Ovary (tissue), 3 donors: ENCODE data around the gene LMX1B.

Source experiments
- EP300 ChIP-seq: sonication (generic); formaldehyde crosslinking; IDR thresholded peaks from one replicate; pipeline ENCODE4 v1.6.1; 2017; ENCODE audit warnings: antibody characterized with exemption
- POLR2A ChIP-seq: fragments of 450-650 bp; IDR thresholded peaks from one replicate; pipeline ENCODE4 v1.6.1; 2017; ENCODE audit warnings: antibody characterized with exemption, mild to moderate bottlenecking, moderate library complexity
- TF ChIP-seq, protein P1 (sequence below), 3 donors: fragments of 450-650 bp in 2 of 3; fragments of 200-600 bp in 1 of 3; IDR thresholded peaks; one replicate each; pipeline versions ENCODE4 v1.5.1 to v1.8.0; 2016 to 2022; ENCODE audit warnings: antibody characterized with exemption in 3 of 3, mild to moderate bottlenecking in 1 of 3
- donor health status: DM: no; HTN: no; CAD: no.

DNA sequence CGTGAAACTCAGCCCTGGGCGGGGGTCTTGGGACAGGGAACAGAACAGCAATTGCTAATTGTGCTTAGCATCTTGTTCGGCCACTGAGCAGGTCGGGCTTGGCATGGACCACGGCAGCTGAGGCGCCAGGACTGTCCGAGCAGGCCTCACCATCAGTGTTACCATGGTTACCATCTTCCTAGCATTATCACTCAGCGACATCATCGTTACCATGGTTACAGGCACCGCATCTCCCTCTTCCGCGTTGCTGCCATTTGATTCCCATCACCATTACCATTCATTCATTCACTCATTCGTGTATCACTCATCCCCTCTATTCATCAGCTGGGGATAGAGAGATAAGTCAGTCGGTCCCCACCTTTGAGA, 110.1 kb downstream of the LMX1B start:
- TF ChIP-seq, protein P1, sequence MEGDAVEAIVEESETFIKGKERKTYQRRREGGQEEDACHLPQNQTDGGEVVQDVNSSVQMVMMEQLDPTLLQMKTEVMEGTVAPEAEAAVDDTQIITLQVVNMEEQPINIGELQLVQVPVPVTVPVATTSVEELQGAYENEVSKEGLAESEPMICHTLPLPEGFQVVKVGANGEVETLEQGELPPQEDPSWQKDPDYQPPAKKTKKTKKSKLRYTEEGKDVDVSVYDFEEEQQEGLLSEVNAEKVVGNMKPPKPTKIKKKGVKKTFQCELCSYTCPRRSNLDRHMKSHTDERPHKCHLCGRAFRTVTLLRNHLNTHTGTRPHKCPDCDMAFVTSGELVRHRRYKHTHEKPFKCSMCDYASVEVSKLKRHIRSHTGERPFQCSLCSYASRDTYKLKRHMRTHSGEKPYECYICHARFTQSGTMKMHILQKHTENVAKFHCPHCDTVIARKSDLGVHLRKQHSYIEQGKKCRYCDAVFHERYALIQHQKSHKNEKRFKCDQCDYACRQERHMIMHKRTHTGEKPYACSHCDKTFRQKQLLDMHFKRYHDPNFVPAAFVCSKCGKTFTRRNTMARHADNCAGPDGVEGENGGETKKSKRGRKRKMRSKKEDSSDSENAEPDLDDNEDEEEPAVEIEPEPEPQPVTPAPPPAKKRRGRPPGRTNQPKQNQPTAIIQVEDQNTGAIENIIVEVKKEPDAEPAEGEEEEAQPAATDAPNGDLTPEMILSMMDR (IDR thresholded peaks at IDR 0.05), result no peak
- no peak for TF ChIP-seq POLR2A
- TF ChIP-seq EP300, result no peak
